Measurements from ENCODE around the gene TPD52L1.
"Not testable (repeated sequence)": the region's sequence is repeated elsewhere in the genome, so short reads cannot be mapped to it uniquely, and the experiment has no call there.

Gene TPD52L1

GRCh38 chr6:125144822-125145221 lies 8.8 kb upstream of the TPD52L1 start:
- DNase-seq = no peak

DNA sequence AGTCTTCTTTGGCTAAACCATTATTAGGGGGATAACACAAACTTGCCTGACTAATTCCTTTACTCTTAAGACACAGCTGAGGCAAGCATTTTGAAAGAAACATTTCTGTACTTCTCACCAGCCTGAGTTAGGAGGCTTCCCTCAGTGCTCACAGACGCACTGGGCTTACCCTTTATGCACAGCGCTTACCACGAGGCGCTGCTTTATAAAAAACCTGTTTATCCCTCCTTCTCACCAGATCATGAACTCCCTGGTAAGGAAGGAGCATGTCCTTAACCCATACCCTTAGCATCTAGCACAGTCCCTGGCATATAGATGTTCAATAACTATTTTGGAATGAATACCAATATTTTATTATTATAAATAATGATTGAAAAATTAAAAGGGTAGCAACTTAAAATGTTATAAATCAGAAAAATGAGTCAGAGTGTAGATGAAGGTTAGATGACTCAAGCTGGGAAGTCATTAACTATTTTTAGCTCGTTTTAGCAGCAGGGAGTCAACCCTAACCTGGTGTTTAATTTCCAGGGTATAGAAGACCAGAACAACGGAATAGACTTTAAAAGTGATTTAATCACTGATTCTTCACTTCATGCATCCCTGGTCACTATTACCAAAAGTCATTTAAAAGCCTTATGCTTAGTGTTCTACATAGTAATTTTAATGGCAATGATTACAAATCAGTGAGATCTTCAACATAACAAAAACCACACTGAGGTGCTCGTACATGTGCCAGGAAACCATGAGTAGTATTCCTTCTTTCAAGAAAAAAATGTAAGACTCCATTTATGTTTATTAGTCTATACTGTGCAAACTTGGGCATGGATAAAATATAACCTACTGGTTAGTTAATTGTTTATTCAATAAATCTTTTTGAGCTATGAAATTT lies 4.1 kb upstream of the TPD52L1 start:
- no peak for DNase-seq

DNA sequence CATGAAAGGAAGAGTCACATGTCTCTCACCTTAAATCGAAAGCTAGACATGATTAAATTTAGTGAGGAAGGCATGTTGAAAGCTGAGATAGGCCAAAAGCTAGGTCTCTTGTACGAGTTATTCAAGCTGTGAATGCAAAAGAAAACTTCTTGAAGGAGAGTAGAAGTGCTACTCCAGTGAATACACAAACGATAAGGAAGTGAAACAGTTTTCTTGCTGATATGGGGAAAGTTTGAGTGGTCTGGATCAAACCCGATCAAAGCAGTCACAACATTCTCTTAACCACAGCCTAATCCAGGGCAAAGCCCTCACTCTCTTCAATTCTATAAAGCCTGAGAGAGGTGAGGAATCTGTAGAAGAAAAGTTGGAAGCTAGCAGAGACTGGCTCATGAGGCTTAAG lies 1.9 kb upstream of the TPD52L1 start:
- DNase-seq = no peak

GRCh38 chr6:125154118-125154760 lies 666 bp downstream of the TPD52L1 start:
- no peak for DNase-seq

DNA sequence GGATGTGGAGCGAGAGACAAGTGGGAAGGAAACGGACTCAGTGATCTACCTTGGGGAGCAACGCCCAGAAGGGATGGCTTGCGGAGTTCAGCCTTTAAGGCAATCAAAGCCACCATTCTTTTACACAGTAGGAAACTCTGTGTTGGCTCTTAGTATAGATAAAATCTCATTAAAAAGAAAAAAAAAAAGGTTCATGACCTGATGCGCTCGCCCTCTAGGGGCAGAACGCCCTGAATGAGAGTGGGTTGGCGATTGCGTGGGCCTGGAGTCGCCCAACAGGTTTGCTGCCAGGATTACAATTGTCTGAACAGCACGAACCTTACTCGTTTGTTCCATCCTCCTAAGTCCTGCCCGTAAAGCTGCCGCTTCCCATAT lies 1.2 kb downstream of the TPD52L1 start:
- no peak for DNase-seq

DNA sequence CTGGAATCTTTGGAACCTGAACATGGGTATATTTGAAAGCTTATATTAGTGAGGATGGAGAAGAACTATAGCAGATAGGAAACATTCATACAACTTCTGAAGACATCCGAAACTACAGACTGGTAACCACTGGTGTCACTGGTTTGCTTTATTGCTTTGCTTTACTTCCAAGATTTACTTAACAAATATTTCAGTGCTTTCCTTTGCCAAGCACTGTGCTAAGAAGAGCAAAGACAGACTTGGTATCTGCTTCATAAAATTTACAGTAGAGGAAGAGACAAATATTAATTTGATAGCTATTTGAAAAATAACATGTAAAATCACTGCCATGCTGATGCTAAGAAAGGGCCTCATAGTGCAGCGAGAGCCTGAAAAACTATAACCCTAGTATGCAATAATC lies 1.8 kb downstream of the TPD52L1 start:
- no peak for DNase-seq

DNA sequence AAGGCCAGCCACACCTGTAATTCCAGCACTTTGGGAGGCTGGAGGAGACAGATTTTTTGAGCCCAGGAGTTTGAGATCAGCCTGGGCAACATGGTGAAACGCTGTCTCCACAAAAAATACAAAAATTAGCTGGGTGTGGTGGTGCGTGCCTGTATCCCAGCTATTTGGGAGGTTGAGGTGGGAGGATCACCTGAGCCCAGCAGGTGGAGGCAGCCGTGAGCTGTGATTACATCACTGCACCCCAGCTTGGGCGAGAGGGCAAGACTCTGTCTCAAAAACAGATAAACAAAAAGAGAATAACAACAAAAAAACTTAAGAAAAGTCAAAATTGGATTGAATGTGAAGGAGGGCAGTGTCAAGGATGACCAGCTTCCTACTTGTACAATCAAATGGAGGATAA lies 2.9 kb downstream of the TPD52L1 start:
- no peak for DNase-seq

GRCh38 chr6:125157280-125157679 lies 3.7 kb downstream of the TPD52L1 start:
- no peak for DNase-seq

GRCh38 chr6:125157725-125158124 lies 4.2 kb downstream of the TPD52L1 start:
- no peak for DNase-seq

- DNase-seq = not testable (repeated sequence)
Observed at GRCh38 chr6:125163339-125163738, 9.8 kb downstream of the TPD52L1 start.

DNA sequence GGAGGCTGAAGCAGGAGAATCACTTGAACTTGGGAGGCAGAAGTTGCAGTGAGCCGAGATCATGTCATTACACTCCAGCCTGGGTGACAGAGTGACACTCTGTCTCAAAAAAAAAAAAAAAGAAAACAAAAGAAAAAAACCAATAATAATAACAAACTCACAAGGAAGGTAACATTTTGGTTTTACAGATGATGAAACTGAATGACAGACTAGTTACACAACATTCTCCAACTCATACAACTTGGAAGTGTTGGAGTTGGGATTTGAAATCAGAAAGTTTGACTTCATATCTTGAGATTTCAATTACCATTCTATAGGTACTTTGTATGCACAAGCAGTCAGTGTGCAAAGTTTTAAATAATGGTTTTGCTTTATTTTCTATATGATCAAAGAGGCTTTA lies 10.2 kb downstream of the TPD52L1 start:
- no peak for DNase-seq

DNA sequence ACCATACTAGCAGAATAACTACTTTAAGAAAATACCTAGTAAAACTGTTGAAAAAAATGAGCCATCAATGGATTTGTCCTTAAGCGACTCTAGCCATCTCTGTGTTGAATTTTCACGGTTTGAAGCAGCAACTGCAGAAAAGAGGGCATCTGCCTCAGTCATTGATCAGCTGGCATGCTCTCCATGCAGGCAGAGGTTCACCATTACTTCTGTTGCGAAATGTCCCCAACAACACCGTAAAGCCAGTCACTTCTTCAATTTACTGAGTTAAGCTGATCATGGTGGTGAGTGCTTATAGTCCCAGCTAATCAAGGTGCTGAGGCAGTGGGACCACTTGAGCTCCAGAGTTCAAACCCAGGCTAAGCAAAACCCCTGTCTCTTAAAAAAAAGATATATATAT lies 11.1 kb downstream of the TPD52L1 start:
- DNase-seq = no peak

DNA sequence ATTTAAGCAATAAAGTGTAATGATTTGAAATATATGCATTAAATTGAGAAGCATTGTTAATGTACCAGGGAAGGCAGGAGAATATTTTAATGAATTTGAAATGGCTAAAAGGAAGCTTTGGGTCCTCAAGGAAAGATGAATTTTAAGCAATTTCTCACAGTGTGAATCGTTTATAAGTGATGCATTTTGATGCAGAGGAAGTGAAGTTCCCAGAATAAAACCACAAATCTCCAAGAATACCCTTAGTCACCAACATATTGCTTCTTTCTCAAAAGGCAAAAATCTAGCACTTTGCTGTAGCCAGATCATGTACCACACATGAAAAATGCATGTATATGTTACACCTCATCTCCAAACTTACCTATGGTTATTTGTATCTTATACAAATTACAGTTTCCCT lies 11.7 kb downstream of the TPD52L1 start:
- DNase-seq = no peak

- no peak for DNase-seq
Observed at GRCh38 chr6:125165776-125166175, 12.2 kb downstream of the TPD52L1 start.

DNA sequence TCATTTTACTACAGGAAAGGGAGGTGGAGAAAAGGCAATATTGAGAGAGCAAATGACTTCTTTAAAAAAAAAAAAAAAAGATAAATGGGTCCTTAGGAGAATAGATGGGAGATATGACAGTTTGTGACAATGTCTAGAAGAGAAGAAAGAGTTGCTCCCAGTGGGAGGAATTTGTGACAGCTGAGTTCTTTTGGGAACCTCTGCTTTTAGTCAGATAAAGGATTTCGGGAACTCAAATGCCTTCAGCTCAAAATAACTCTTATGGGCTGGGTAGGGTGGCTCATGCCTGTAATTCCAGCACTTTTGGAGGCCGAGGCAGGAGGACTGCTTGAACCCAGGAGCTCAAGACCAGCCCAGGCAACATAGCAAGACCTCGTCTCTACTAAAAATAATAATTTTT lies 13.1 kb downstream of the TPD52L1 start:
- no peak for DNase-seq

GRCh38 chr6:125167579-125167978 lies 14.0 kb downstream of the TPD52L1 start:
- DNase-seq = no peak

DNA sequence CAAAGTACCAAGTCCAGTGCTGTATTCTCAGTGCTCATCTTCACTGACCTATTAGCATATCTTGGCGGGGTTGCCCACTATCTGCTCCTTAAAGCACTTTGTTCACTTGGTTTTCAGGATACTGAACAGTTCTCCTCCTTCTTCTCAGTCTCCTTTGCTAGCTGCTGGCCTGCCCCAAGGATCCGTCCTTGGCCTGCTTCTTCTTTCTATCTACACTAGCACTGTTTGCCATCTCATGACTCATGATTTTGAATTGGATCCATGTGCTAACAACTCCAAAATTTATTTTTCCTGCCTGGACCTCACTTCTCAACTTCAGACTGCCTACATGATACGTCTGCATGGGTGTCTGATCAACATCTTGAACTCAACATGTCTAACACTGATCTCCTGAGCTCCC lies 15.5 kb downstream of the TPD52L1 start:
- no peak for DNase-seq

- DNase-seq = no peak
Observed at GRCh38 chr6:125169522-125169921, 15.9 kb downstream of the TPD52L1 start.

DNA sequence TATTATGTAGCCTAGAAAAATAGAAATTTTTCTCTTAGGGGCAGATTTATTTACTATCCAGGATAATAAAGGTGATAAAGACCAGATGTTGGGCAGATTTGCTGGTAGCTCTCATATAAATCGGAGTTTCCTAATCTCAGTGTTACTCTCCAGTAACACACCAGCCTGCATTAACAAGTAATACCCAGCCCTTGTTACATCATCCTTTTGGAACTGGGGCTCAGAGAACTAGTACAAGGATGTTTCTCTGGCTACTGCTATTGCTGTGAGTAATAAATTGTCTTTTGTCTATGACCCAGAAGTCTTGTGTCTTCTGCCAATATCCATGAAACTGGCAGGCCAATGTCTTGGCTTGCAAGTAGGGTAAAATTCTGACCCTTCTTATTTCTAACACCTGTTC lies 16.8 kb downstream of the TPD52L1 start:
- no peak for DNase-seq

DNA sequence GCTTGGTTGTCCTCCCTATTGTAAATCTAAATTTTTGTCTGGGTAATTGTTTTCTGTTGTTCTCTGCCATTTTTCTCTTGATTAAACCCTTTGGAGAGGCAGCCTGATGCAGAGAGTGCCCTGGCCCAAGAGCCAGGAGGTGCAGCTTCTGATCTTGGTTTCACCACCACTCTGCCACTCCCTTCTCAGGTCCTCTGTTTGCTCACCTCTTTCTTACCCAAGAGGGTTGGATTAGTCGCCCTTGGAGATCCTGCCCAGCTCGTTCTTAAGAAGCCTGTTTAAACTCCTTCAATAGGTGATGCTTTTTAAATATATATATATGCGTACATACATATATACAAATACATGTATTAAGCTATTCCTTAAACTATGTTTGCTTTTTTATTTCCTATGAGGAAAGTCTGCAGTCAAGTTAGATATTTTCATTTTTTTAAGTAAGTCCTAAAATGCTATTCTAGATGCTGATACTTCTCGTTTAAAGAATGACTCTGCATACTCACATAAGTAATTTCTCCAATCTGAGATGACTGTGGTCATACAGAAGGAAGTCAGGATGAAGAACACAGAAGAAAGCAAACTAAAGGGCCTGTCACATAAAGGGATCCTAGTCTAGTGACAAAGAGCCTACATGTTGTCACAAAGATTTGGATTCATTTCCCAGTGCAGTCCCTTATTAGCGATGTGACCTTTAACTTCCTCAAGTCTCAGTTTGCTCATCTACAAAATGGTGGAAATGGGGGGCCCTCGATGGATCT lies 19.9 kb downstream of the TPD52L1 start:
- DNase-seq = no peak

DNA sequence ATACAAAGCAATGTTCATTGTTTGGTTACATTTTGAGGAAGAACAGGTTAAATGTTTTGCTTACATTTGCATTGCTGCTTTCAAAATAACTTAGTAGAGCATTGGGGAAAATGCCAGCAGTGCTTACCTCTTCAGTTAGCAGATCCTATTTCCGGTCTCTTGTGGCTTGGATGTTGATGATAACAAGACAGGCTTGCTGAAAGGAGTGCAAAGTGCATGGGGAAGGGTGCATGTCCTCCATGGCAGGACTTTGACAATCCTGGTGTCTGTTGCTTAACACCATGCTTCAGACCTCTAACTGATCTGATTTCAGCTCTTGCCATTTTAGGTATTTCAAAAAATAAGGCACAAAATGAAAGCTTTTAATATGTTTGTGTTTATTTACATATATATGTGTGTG lies 21.1 kb downstream of the TPD52L1 start:
- no peak for DNase-seq

DNA sequence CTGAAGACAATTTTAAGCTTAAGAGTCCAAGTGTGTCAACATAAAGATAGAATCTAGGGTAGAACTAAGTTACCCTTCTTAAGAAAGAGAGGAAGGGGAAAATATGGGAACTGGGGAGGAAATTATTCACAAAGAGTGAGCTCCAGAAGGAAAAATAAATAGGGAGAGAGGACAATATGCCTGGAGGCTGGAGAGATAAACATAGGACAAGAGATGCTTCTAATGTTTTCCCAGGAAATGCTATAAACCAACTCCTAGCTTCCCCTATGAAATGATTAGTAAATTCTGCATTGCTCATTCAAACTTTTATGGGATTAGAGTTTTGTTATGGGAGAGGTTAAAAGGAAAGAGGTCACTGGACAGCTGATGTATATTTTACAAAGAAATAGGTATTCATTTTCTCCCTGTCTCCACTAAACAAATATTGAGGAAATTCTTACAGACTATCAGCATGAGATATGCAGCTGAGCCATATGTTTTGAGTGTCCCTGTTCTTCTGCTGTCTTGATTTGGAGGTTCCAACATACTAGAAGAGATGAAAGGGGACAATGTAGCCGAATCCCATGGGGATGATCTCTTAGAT lies 22.0 kb downstream of the TPD52L1 start:
- no peak for DNase-seq

GRCh38 chr6:125182237-125183008 lies 28.9 kb downstream of the TPD52L1 start:
- DNase-seq = no peak

Measured in NCI-H1694 treated with DMSO at 0.1 percent for 48 hours (cell line).